ENCODE measurements around the gene ATP2A3. TPM values are rescaled to one million over a fixed set of nuclear protein-coding genes. Genes with fewer than 3 reads are reported as not detected.

ATP2A3 gene
- total RNA-seq, 1 donor from 2014 or later, result 1.5 TPM

- Mint-ChIP-seq H3K9me3 (ENCODE audit: unreplicated experiment) (peaks cover 4% of the 10 kb centered on the region), H3K4me3 (ENCODE audit: unreplicated experiment) (no peak overlapping the region), H3K36me3 (ENCODE audit: low read depth, unreplicated experiment) (peaks cover 6% of the 10 kb centered on the region), H3K27ac (ENCODE audit: unreplicated experiment) (no peak overlapping the region), H3K27me3 (ENCODE audit: low read depth, unreplicated experiment) (peaks cover 3% of the 10 kb centered on the region), H3K4me1 (ENCODE audit: low read depth, unreplicated experiment) (peaks cover 7% of the 10 kb centered on the region)
- Histone ChIP-seq H3K9me3 (ENCODE audit: insufficient read depth, low read depth, low read length) (no peaks in the 10 kb centered on the region), H3K79me2 (ENCODE audit: insufficient read depth, low read length) (no peaks in the 10 kb centered on the region), H3K9ac (ENCODE audit: low read length) (no peak overlapping the region), H3K4me3 (ENCODE audit: insufficient read depth, low read depth, low read length) (no peak overlapping the region), H2AFZ (ENCODE audit: low read depth, low read length) (no peak overlapping the region), H3K27ac (ENCODE audit: low read depth, low read length) (no peak overlapping the region), H3K4me2 (ENCODE audit: low read length) (no peak overlapping the region), H4K20me1 (ENCODE audit: insufficient read depth, low read length) (no peaks in the 10 kb centered on the region), H3K4me1 (ENCODE audit: insufficient read depth, low read length) (peaks cover 8% of the 10 kb centered on the region), H3K36me3 (ENCODE audit: insufficient read depth, low read length) (no peaks in the 10 kb centered on the region), H3K27me3 (ENCODE audit: insufficient read depth, low read length) (no peaks in the 10 kb centered on the region)
- no peak for TF ChIP-seq CTCF (IDR thresholded peaks at IDR 0.05; ENCODE audit: insufficient read depth, low read depth, low read length)
- TF ChIP-seq EZH2 (IDR thresholded peaks at IDR 0.05; ENCODE audit: insufficient read depth, low read length), result no peak
- no peak for FAIRE-seq
- no peak for DNase-seq (ENCODE audit: low read depth)
These were observed 36.9 kb upstream of the ATP2A3 start for GRCh38 chr17:4001048-4001590.

- Histone ChIP-seq H4K20me1 (ENCODE audit: insufficient read depth, low read length) (no peaks in the 10 kb centered on the region), H3K4me1 (ENCODE audit: insufficient read depth, low read length) (peaks cover 8% of the 10 kb centered on the region), H3K9me3 (ENCODE audit: insufficient read depth, low read depth, low read length) (no peaks in the 10 kb centered on the region), H3K9ac (ENCODE audit: low read length) (no peak overlapping the region), H3K79me2 (ENCODE audit: insufficient read depth, low read length) (no peaks in the 10 kb centered on the region), H3K4me2 (ENCODE audit: low read length) (no peak overlapping the region), H2AFZ (ENCODE audit: low read depth, low read length) (no peak overlapping the region), H3K4me3 (ENCODE audit: insufficient read depth, low read depth, low read length) (no peak overlapping the region), H3K27me3 (ENCODE audit: insufficient read depth, low read length) (no peaks in the 10 kb centered on the region), H3K27ac (ENCODE audit: low read depth, low read length) (no peak overlapping the region), H3K36me3 (ENCODE audit: insufficient read depth, low read length) (no peaks in the 10 kb centered on the region)
- no peak overlapping the region for H3K4me3 Mint-ChIP-seq (ENCODE audit: unreplicated experiment)
- FAIRE-seq (no peak), DNase-seq (ENCODE audit: low read depth) (no peak)
- peaks cover 7% of the 10 kb centered on the region for H3K4me1 Mint-ChIP-seq (ENCODE audit: low read depth, unreplicated experiment)
- H3K9me3 Mint-ChIP-seq (ENCODE audit: unreplicated experiment), result peaks cover 18% of the 10 kb centered on the region
- H3K27ac Mint-ChIP-seq (ENCODE audit: unreplicated experiment), result no peak overlapping the region
- H3K36me3 Mint-ChIP-seq (ENCODE audit: low read depth, unreplicated experiment), result peaks cover 2% of the 10 kb centered on the region
- H3K27me3 Mint-ChIP-seq (ENCODE audit: low read depth, unreplicated experiment), result peaks cover 5% of the 10 kb centered on the region
- TF ChIP-seq EZH2 (IDR thresholded peaks at IDR 0.05; ENCODE audit: insufficient read depth, low read length) (no peak), CTCF (IDR thresholded peaks at IDR 0.05; ENCODE audit: insufficient read depth, low read depth, low read length) (no peak)
These were observed 34.2 kb upstream of the ATP2A3 start for GRCh38 chr17:3998436-3998835.

GRCh38 chr17:3995067-3995466 lies 30.8 kb upstream of the ATP2A3 start:
- no peak overlapping the region for H2AFZ ChIP-seq (ENCODE audit: low read depth, low read length)
- Mint-ChIP-seq H3K9me3 (ENCODE audit: unreplicated experiment) (peaks cover 20% of the 10 kb centered on the region), H3K36me3 (ENCODE audit: low read depth, unreplicated experiment) (no peaks in the 10 kb centered on the region), H3K4me3 (ENCODE audit: unreplicated experiment) (no peak overlapping the region), H3K27ac (ENCODE audit: unreplicated experiment) (no peak overlapping the region), H3K27me3 (ENCODE audit: low read depth, unreplicated experiment) (peaks cover 4% of the 10 kb centered on the region), H3K4me1 (ENCODE audit: low read depth, unreplicated experiment) (no peaks in the 10 kb centered on the region)
- H3K27me3 ChIP-seq (ENCODE audit: insufficient read depth, low read length), result no peaks in the 10 kb centered on the region
- H3K27ac ChIP-seq (ENCODE audit: low read depth, low read length), result no peak overlapping the region
- no peak overlapping the region for H3K4me2 ChIP-seq (ENCODE audit: low read length)
- no peaks in the 10 kb centered on the region for H3K9me3 ChIP-seq (ENCODE audit: insufficient read depth, low read depth, low read length)
- no peak for TF ChIP-seq EZH2 (IDR thresholded peaks at IDR 0.05; ENCODE audit: insufficient read depth, low read length)
- TF ChIP-seq CTCF (IDR thresholded peaks at IDR 0.05; ENCODE audit: insufficient read depth, low read depth, low read length), result no peak
- H3K4me1 ChIP-seq (ENCODE audit: insufficient read depth, low read length), result no peaks in the 10 kb centered on the region
- H3K36me3 ChIP-seq (ENCODE audit: insufficient read depth, low read length), result no peaks in the 10 kb centered on the region
- no peak overlapping the region for H3K4me3 ChIP-seq (ENCODE audit: insufficient read depth, low read depth, low read length)
- DNase-seq (ENCODE audit: low read depth) (no peak), FAIRE-seq (no peak)
- H3K79me2 ChIP-seq (ENCODE audit: insufficient read depth, low read length), result no peaks in the 10 kb centered on the region
- no peaks in the 10 kb centered on the region for H4K20me1 ChIP-seq (ENCODE audit: insufficient read depth, low read length)
- H3K9ac ChIP-seq (ENCODE audit: low read length), result no peak overlapping the region

Measured in astrocyte (in vitro differentiated cells and primary cell).